Stimulated activated CD8-positive, alpha-beta memory T cell treated with anti-CD3 and anti-CD28 coated beads, Interleukin-2, amount 100 ng/mL, for 1 hour (primary cell): ENCODE results near the gene CLEC19A.
"Not testable (repeated sequence)": the region's sequence is repeated elsewhere in the genome, so short reads cannot be mapped to it uniquely, and the experiment has no call there.

Source experiments
- DNase-seq, 2 donors: peaks; one replicate each; pipeline ENCODE4 v3.0.0-alpha.2; 2020; ENCODE audit warnings: low read depth in 2 of 2

Gene CLEC19A

DNA sequence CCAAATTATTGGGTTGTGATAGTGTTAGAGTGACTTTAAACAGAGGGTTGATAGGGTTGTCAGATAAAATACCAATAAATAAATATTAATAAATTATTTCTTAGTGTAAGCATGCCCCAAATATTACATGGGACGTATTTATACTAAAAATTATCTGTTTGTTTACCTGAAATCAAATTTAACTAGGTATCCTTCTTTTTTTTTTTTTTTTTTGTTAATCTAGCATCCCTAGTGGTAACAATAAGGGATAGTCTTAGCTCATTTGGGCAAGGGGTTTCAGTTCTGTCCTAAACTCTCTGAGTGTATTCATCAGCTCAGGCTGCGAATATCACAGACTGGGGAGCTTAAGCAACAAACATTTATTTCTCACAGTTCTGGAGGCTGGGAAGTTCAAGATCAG is 1.3 kb downstream of the CLEC19A start:
- no peak for DNase-seq

GRCh38 chr16:19287241-19287640 is 1.7 kb downstream of the CLEC19A start:
- DNase-seq = no peak

- no peak for DNase-seq
These were observed 3.6 kb downstream of the CLEC19A start for GRCh38 chr16:19288872-19289799.

DNA sequence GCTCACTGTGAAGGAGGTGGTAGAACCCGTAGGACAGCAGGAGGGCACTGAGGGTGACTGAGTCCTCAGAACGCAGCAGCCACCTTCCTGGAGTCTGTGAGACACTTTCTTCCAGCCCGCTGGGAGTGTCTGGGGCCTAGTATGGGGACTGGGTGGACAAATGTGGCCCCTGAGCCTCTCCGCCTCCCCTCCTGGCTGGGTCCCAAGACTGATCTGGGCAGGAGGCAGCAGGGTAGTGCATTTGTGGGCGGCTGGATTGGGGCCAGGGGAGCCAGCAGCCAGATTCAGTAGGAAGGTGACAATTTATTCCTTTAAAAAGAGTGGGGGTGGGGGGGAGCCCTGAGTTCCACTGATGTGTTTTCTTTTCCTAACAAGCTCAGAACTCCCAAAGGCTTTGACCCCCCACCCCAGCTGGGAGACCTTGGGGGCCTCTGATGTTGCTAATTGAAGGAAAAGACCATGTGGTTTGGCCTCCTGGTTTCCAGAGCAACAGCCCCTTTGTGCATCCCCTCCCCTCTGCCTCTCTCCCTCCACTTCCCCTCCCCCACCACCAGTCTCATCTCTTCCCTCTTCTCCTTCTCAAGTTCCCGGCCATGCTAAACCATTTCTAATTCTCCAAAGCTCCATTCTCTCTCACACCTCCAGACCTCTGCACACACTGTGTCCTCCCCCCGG is 4.4 kb downstream of the CLEC19A start:
- DNase-seq = no peak

- no peak for DNase-seq
These were observed 5.3 kb downstream of the CLEC19A start for GRCh38 chr16:19290860-19291259.

- no peak for DNase-seq
These were observed 5.9 kb downstream of the CLEC19A start for GRCh38 chr16:19291475-19291874.

DNA sequence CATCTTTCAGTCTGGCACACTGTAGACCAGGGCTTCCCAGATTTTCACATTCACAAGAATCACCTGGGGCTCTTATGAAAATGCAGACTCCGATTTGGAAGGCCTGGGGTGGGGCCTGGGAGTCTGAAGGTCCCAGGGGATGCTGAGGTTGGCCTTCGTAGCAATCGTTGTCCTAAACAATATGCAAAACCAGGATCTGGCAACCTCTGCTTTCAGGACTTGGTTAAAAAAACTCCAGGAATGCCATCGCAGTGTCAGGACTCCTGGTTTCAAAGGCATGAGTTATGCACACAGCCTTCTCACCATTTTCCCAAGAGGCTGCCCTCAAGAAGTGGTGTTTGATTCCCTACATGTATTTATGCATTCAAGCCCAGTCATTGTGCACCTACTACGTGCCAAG is 6.7 kb downstream of the CLEC19A start:
- no peak for DNase-seq

DNA sequence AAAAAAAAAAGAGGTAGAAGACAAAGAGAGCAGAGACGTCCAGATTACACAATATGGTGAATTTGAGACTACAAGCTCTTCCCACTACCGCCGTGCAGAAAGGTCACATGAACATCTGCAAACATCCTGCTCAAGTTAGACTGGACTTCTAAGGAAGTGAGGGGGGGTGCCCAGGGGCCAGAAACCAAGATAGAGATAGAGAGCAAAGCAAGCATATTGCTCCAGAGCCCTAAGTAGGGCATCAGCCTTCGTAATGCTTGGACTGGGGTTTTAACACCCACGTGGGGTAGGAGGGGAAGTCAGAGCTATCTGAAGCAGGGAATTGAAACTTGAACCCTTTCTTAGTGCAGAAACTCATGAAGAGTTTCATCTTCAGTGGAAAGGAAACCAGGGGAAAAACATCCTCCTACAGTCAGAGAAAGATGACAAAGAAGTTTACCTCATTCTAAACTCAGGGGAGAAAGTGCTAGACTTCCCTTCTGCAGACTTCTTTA is 8.7 kb downstream of the CLEC19A start:
- DNase-seq = no peak

- DNase-seq = no peak
These were observed 9.9 kb downstream of the CLEC19A start for GRCh38 chr16:19295393-19295792.

DNA sequence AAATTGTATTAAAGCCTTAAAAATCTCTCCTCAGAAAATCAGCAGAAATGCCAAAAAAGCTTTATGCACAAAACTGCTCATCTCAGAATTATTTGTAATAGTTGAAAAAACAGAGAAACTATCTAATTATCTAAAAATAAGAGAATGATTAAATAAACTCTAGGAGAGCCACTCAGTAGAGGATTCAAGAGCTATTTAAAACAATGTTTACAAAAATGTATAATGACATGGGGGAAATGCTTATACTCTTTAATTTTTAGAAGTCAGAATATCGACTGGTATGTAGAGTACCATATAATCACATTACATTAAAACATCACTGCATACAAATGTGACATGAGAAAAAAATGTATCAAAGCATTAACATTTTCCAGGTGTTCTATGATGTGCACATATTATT is 11.9 kb downstream of the CLEC19A start:
- no peak for DNase-seq

DNA sequence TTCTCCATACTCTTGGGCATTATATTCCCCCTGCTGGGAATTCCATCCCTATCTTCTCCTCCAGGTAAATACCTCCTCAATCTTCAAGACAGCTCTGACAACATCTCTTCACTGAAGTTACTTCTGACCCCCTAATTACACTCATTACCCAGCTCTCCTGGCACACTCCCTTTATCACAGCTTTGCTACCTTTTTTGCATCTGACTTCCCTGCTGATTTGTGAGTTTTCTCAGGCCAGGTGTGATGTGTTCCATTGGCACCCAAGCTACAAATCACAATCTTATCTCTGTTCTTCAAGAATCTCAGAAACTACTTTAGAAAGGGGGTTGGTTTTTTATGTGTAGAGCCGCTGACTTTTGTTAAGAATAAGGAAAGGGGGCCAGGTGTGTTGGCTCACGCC is 14.0 kb downstream of the CLEC19A start:
- no peak for DNase-seq

DNA sequence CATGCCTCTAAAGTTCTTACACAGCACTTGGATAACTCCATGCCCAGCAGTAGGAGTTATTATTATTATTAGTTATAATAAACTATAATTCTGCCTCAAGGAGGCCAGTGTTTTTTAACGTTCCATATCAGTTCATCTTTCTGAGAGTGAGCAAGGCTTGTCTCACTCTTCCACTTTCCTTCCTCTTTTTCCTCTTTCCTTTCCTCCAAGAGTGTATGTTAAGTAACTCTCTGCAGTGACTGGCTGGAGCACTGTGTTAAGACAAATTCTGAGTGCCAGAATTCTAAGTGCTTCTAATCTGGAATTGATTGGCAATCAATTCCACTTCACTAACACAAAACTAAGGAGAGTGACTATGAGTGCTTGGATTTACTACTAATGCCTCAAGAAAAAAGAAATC is 16.4 kb downstream of the CLEC19A start:
- no peak for DNase-seq

- no peak for DNase-seq
These were observed 19.2 kb downstream of the CLEC19A start for GRCh38 chr16:19304750-19305149.

DNA sequence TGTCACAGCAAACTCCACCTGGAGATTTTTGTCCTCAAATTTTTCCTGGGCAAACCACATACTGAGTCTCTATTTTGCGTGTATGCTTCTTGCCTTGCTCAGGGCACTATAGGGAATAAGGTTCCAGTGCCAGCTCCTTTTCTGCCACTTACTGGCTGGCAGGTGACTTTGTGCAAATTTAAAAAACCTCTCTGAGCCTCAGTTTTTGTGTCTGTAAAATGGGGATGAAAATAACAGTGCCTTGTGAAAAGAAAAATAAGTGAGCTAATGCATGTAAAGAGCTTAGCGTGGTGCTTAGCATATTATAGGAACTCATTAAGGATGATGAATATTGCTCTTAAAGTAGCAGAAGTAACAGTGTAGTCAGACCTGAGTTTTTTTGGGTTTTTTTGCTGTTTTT is 19.9 kb downstream of the CLEC19A start:
- DNase-seq = no peak

DNA sequence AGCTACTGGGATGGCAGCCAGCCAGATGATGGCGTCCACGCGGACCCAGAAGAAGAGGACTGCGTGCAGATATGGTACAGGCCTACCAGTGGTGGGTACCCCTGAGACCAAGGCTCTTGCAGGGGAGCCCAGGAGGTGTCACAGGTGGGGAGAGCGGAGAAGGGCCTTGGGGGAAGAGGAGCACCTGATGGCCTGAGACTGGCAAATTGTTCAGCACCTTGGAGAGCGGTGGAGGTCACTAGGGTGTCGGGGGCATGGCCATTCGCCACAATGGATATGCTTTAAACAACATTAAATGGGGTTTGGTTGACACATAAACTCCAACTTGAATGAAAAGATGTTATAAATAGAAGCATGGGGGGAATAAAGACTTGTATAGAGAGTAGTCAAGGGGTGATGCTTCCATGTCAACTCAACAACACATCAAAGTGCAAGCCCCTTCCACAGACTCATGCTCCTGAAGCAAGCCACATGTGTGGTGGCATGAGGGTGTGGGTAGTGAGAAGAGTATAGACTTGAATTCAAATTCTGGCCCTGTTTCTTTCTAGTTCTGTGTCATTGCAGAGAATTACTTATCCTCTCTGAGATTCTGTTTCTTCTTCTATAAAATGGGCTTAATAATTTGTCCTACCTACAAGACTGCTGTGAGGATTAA is 22.2 kb downstream of the CLEC19A start:
- DNase-seq = no peak

DNA sequence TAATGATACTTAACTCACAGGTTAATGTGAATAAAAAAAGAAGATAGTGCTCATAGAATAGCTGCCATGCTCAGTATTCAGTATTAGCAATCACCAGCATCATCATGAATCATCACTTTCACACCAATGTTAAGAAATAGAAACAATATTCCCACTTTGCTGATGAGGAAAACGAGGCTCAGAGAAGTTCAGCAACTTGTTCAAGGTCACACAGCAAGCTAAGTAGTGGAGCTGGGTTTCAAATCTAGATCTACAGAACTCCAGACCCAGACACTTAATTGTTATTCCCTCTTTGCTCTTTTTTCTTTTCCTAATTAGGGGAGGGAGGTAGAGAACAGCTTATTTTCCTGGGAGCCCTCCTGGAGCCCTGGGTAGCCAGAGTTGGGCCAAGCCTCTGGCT is 22.9 kb downstream of the CLEC19A start:
- DNase-seq = no peak

GRCh38 chr16:19309178-19309577 is 23.6 kb downstream of the CLEC19A start:
- no peak for DNase-seq

DNA sequence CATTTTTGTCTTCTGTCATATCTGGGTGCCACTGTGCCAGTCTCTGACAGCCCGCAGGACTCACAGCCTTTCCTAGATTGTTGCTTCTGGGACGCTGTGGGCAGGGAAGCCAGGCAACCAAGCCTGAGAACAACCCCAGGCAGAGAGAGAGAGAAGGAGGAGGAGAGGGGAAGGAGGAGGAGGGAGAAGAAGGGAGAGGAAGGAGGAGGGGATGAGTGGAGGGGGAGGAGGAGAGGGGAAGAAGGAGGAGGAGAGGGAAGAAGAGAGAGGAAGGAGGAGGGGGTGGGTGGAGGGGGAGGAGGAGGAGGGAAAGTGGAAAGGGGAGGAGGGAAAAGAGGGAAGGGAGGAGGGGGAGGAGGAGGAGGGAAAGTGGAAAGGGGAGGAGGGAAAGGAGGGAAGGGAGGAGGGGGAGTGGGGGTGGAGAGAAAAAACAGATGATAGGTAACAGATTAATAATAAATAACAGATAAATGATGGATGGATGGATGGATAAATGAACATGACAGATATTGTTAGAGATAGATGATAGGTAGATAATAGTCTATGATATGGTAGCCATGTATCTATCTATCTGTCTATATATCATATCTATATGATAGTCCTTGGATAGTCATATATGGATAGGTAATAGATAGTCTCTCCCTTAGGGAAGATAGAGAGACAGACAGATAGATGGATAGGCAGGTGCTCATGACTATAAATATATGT is 29.3 kb downstream of the CLEC19A start:
- no peak for DNase-seq

DNA sequence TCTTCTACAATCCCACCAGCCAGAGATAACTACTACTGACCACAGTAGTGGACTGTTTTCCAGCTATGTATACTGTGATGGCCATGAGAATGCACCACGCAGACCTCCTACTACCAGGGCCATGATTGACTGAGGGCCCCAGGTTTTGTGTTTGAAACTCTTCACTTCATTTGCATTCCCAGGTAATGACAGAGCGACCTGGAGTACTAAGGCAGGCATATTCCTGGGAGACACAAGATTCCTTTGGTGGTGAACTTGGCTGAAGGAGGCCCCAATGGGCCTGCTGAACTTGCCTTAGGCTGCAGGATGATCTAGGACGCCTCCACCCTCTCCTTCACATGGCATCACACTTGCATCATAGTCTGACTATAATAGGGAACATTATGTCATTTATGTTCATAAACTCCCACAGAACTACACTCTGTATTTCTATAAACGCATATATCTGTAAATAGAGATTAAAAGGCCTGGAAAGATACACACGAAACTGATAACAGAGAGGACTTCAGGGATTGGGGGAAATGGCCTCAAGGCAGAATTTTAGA is 30.4 kb downstream of the CLEC19A start:
- no peak for DNase-seq

GRCh38 chr16:19316846-19317245 is 31.3 kb downstream of the CLEC19A start:
- no peak for DNase-seq

DNA sequence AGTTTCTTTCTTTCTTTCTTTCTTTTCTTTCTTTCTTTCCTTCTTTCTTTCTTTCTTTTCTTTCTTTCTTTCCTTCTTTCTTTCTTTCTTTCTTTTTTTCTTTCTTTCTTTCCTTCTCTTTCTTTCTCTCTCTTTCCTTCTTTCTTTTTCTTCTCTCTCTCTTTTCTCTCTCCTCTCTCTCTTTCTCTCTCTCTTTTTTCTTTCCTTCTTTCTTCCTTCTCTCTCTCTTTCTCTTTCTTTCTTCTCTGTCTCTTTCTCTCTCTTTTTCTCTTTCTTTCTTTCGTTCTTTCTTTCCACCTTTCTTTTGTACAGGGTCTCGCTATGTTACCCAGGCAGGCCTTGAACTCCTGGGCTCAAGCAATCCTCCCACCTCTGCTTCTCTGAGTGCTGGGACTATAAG is 35.7 kb downstream of the CLEC19A start:
- DNase-seq = not testable (repeated sequence)

DNA sequence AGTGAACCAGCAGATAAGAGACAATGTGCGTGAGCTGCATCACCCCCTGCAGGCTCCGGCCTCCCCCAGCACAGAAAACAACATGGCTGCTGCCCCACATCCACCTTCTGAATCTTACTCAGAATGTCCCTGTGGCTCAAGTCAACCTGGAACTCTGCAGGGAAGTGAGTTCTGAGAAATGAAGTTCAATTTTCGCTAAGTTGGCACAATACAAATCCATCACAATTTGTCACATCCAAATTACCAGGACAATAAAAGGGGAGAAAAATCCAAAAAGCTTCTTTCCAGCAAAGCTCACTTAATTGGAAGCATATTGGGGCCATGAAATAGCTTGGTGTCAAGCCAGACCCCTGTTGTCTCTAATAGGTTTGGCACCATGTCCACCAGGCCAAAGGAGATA is 38.1 kb downstream of the CLEC19A start:
- no peak for DNase-seq
